ENCODE results near the gene GPR45. TPM values are rescaled to one million over a fixed set of nuclear protein-coding genes. Genes with fewer than 3 reads are reported as not detected.

The GPR45 gene
- total RNA-seq = not detected in 3 replicates
- long read RNA-seq = 0 reads

GRCh38 chr2:105241443-105241842 is at the start of gene GPR45:
Gene GPR45, plus strand, starts transcription at chr2:105241743. Its CDS starts 116 bp downstream, at chr2:105241859.
- no peak for TF ChIP-seq CTCF (IDR thresholded peaks at IDR 0.05)
- DNase-seq (ENCODE audit: low spot score) = no peak
- H3K36me3 Mint-ChIP-seq (ENCODE audit: low read depth) = no peaks in the 10 kb centered on the region
- H3K27ac Mint-ChIP-seq (ENCODE audit: unreplicated experiment) = no peak within 1 kb of the TSS
- peaks cover 7% of the 10 kb centered on the region for H3K4me1 Mint-ChIP-seq (ENCODE audit: low read depth)
- H3K9me3 Mint-ChIP-seq (ENCODE audit: low read depth) = no peaks in the 10 kb centered on the region
- no peaks in the 10 kb centered on the region for H3K27me3 Mint-ChIP-seq (ENCODE audit: low read depth)
- H3K4me3 Mint-ChIP-seq (ENCODE audit: unreplicated experiment) = no peak within 1 kb of the TSS

- H3K27me3 Mint-ChIP-seq (ENCODE audit: low read depth) = peaks cover 29% of the 10 kb centered on the region
- H3K4me3 Mint-ChIP-seq (ENCODE audit: unreplicated experiment) = no peak overlapping the region
- no peak for TF ChIP-seq CTCF (IDR thresholded peaks at IDR 0.05)
- no peak for DNase-seq (ENCODE audit: low spot score)
- peaks cover 3% of the 10 kb centered on the region for H3K4me1 Mint-ChIP-seq (ENCODE audit: low read depth)
- H3K9me3 Mint-ChIP-seq (ENCODE audit: low read depth) = peaks cover 3% of the 10 kb centered on the region
- H3K27ac Mint-ChIP-seq (ENCODE audit: unreplicated experiment) = no peak overlapping the region
- peaks cover 4% of the 10 kb centered on the region for H3K36me3 Mint-ChIP-seq (ENCODE audit: low read depth)
Observed at GRCh38 chr2:105194022-105194675, 47.4 kb upstream of the GPR45 start.

GRCh38 chr2:105196651-105197050 is 44.9 kb upstream of the GPR45 start:
- H3K27me3 Mint-ChIP-seq (ENCODE audit: low read depth) = peaks cover 41% of the 10 kb centered on the region
- peaks cover 5% of the 10 kb centered on the region for H3K9me3 Mint-ChIP-seq (ENCODE audit: low read depth)
- H3K4me3 Mint-ChIP-seq (ENCODE audit: unreplicated experiment) = no peak overlapping the region
- H3K4me1 Mint-ChIP-seq (ENCODE audit: low read depth) = no peaks in the 10 kb centered on the region
- TF ChIP-seq CTCF (IDR thresholded peaks at IDR 0.05) = no peak
- no peak overlapping the region for H3K27ac Mint-ChIP-seq (ENCODE audit: unreplicated experiment)
- peaks cover 4% of the 10 kb centered on the region for H3K36me3 Mint-ChIP-seq (ENCODE audit: low read depth)
- no peak for DNase-seq (ENCODE audit: low spot score)

- TF ChIP-seq CTCF (IDR thresholded peaks at IDR 0.05) = no peak
- Mint-ChIP-seq H3K9me3 (ENCODE audit: low read depth) (peaks cover 3% of the 10 kb centered on the region), H3K27me3 (ENCODE audit: low read depth) (no peaks in the 10 kb centered on the region), H3K4me3 (ENCODE audit: unreplicated experiment) (no peak overlapping the region), H3K27ac (ENCODE audit: unreplicated experiment) (no peak overlapping the region), H3K4me1 (ENCODE audit: low read depth) (no peaks in the 10 kb centered on the region), H3K36me3 (ENCODE audit: low read depth) (no peaks in the 10 kb centered on the region)
- DNase-seq (ENCODE audit: low spot score) = no peak
Observed at GRCh38 chr2:105215586-105216192, 25.9 kb upstream of the GPR45 start.

GRCh38 chr2:105220604-105221003 is 20.9 kb upstream of the GPR45 start:
- no peaks in the 10 kb centered on the region for H3K9me3 Mint-ChIP-seq (ENCODE audit: low read depth)
- no peaks in the 10 kb centered on the region for H3K4me1 Mint-ChIP-seq (ENCODE audit: low read depth)
- TF ChIP-seq CTCF (IDR thresholded peaks at IDR 0.05) = no peak
- no peak for DNase-seq (ENCODE audit: low spot score)
- H3K27ac Mint-ChIP-seq (ENCODE audit: unreplicated experiment) = no peak overlapping the region
- no peaks in the 10 kb centered on the region for H3K36me3 Mint-ChIP-seq (ENCODE audit: low read depth)
- H3K4me3 Mint-ChIP-seq (ENCODE audit: unreplicated experiment) = no peak overlapping the region
- H3K27me3 Mint-ChIP-seq (ENCODE audit: low read depth) = peaks cover 8% of the 10 kb centered on the region
